Mesenchymal stem cell (in vitro differentiated cells and primary cell): ENCODE measurements around the gene CCL21.

Source experiments
- DNase-seq: peaks from one replicate; pipeline ENCODE4 v3.0.0-alpha.2; 2013
- H2AFZ ChIP-seq: one replicate; pipeline ENCODE4 v1.6.1; 2013; ENCODE audit warnings: low read depth, mild to moderate bottlenecking, control low read depth, inconsistent platforms, low read length, moderate library complexity
- H2AK5ac ChIP-seq: 2 replicates; pipeline ENCODE4 v1.6.1; 2013; ENCODE audit warnings: low read length, moderate library complexity, mild to moderate bottlenecking, inconsistent platforms; ENCODE audit not compliant: severe bottlenecking
- H2BK120ac ChIP-seq: one replicate; pipeline ENCODE4 v1.6.1; 2013; ENCODE audit warnings: low read depth, mild to moderate bottlenecking, inconsistent platforms, low read length, moderate library complexity
- H2BK12ac ChIP-seq, 2 experiments: one replicate each; pipeline ENCODE4 v1.6.1; 2013; ENCODE audit warnings: inconsistent platforms in 2 of 2, low read length in 2 of 2, mild to moderate bottlenecking in 2 of 2, moderate library complexity in 2 of 2, control low read depth in 1 of 2
- H2BK15ac ChIP-seq: one replicate; pipeline ENCODE4 v1.6.1; 2013; ENCODE audit warnings: mild to moderate bottlenecking, low read depth, inconsistent platforms; ENCODE audit not compliant: poor library complexity, severe bottlenecking
- H2BK5ac ChIP-seq: 2 replicates; pipeline ENCODE4 v1.6.1; 2013; ENCODE audit warnings: low read depth, mild to moderate bottlenecking, low read length, control low read depth, inconsistent platforms; ENCODE audit not compliant: poor library complexity, severe bottlenecking
- H3K14ac ChIP-seq, 2 experiments: one replicate each; pipeline ENCODE4 v1.6.1; 2013; ENCODE audit warnings: inconsistent platforms in 2 of 2, low read length in 2 of 2, control low read depth in 1 of 2, mild to moderate bottlenecking in 1 of 2, moderate library complexity in 1 of 2
- H3K18ac ChIP-seq, 2 experiments: one replicate each; pipeline ENCODE4 v1.6.1; 2013; ENCODE audit warnings: inconsistent platforms in 2 of 2, low read length in 2 of 2, control low read depth in 1 of 2, low read depth in 1 of 2, mild to moderate bottlenecking in 1 of 2
- H3K23ac ChIP-seq, 2 experiments: one replicate each; pipeline ENCODE4 v1.6.1; 2013; ENCODE audit warnings: inconsistent platforms in 2 of 2, low read length in 2 of 2, mild to moderate bottlenecking in 2 of 2, moderate library complexity in 2 of 2, control low read depth in 1 of 2
- H3K27ac ChIP-seq: 2 replicates; pipeline ENCODE4 v1.5.1; 2013; ENCODE audit warnings: mild to moderate bottlenecking, moderate library complexity, low read length, control low read depth, inconsistent platforms; ENCODE audit not compliant: poor library complexity, severe bottlenecking
- H3K27me3 ChIP-seq, 2 experiments: 2 replicates each; pipeline versions ENCODE4 v1.6.1 to v1.7.0; 2013; ENCODE audit warnings: low read length in 2 of 2, mild to moderate bottlenecking in 2 of 2, moderate library complexity in 2 of 2, control low read depth in 1 of 2, inconsistent platforms in 1 of 2; ENCODE audit not compliant: control insufficient read depth in 1 of 2, insufficient read depth in 1 of 2
- H3K36me3 ChIP-seq, 2 experiments: 2 replicates each; pipeline versions ENCODE4 v1.6.1 to v1.7.0; 2013; ENCODE audit warnings: low read length in 2 of 2, control low read depth in 1 of 2, inconsistent platforms in 1 of 2, low read depth in 1 of 2, mild to moderate bottlenecking in 1 of 2; ENCODE audit not compliant: insufficient read depth in 2 of 2, control insufficient read depth in 1 of 2
- H3K4ac ChIP-seq, 2 experiments: one replicate each; pipeline ENCODE4 v1.6.1; 2013; ENCODE audit warnings: inconsistent platforms in 2 of 2, low read length in 2 of 2, mild to moderate bottlenecking in 2 of 2, moderate library complexity in 2 of 2, control low read depth in 1 of 2, low read depth in 1 of 2
- H3K4me1 ChIP-seq: 2 replicates; pipeline ENCODE4 v1.6.1; 2013; ENCODE audit warnings: low read depth, low read length, control low read depth; ENCODE audit not compliant: control insufficient read depth, insufficient read depth
- H3K4me2 ChIP-seq: 2 replicates; pipeline ENCODE4 v1.6.1; 2013; ENCODE audit warnings: low read length, mild to moderate bottlenecking, inconsistent platforms; ENCODE audit not compliant: poor library complexity, severe bottlenecking
- H3K4me3 ChIP-seq, 2 experiments: 2 replicates each; pipeline versions ENCODE4 v1.5.1 to v1.7.0; 2013; ENCODE audit warnings: low read length in 2 of 2, mild to moderate bottlenecking in 2 of 2, control low read depth in 1 of 2, low read depth in 1 of 2; ENCODE audit not compliant: insufficient read depth in 1 of 2
- H3K79me1 ChIP-seq: replicated peaks from 2 replicates; pipeline ENCODE4 v1.6.1; 2013; ENCODE audit warnings: mild to moderate bottlenecking, control low read depth, low read length, inconsistent platforms; ENCODE audit not compliant: poor library complexity, severe bottlenecking
- H3K9ac ChIP-seq: 2 replicates; pipeline ENCODE4 v1.7.0; 2013; ENCODE audit warnings: mild to moderate bottlenecking, low read length, moderate library complexity
- H3K9me3 ChIP-seq: 2 replicates; pipeline ENCODE4 v1.7.0; 2013; ENCODE audit warnings: mild to moderate bottlenecking, low read length; ENCODE audit not compliant: control insufficient read depth
- H4K8ac ChIP-seq: one replicate; pipeline ENCODE4 v1.6.1; 2013; ENCODE audit warnings: inconsistent platforms, mild to moderate bottlenecking, low read length, moderate library complexity
- H4K91ac ChIP-seq: one replicate; pipeline ENCODE4 v1.6.1; 2013; ENCODE audit warnings: mild to moderate bottlenecking, low read length, inconsistent platforms
- WGBS: methylation state at CpG from one replicate; pipeline ENCODE4 v1.1.7; 2013; ENCODE audit warnings: mixed read lengths; 5-methylcytosine and 5-hydroxymethylcytosine counted together

CCL21 gene

GRCh38 chr9:34687276-34688030 is 22.5 kb downstream of the CCL21 start:
- Histone ChIP-seq H2AK5ac (no peak overlapping the region), H3K9ac (no peak overlapping the region), H4K8ac (no peak overlapping the region), H3K79me1 (no peaks in the 10 kb centered on the region), H4K91ac (no peak overlapping the region), H3K4me3 (no peak overlapping the region), H2BK15ac (no peak overlapping the region), H3K4me2 (no peak overlapping the region), H3K18ac (no peak overlapping the region), H2AFZ (no peak overlapping the region), H3K4me1 (no peaks in the 10 kb centered on the region), H2BK5ac (no peak overlapping the region), H3K27ac (no peak overlapping the region), H3K36me3 (no peaks in the 10 kb centered on the region), H3K9me3 (no peaks in the 10 kb centered on the region), H2BK120ac (no peak overlapping the region), H3K23ac (no peak overlapping the region), H3K27me3 (peaks cover 0 to 6% of the 10 kb centered on the region in 2 experiments), H3K4ac (no peak overlapping the region), H2BK12ac (no peak overlapping the region), H3K14ac (no peak overlapping the region)
- WGBS = 89% methylated on average over 9 of the region's 10 CpGs
- no peak for DNase-seq

GRCh38 chr9:34686732-34687131 is 23.2 kb downstream of the CCL21 start:
- H3K4ac ChIP-seq = no peak overlapping the region
- no peak overlapping the region for H3K27ac ChIP-seq
- no peak overlapping the region for H3K4me3 ChIP-seq
- no peak overlapping the region for H2BK5ac ChIP-seq
- no peak overlapping the region for H2AK5ac ChIP-seq
- no peak overlapping the region for H3K14ac ChIP-seq
- H2BK15ac ChIP-seq = no peak overlapping the region
- no peak overlapping the region for H3K23ac ChIP-seq
- no peaks in the 10 kb centered on the region for H3K4me1 ChIP-seq
- no peaks in the 10 kb centered on the region for H3K9me3 ChIP-seq
- H3K79me1 ChIP-seq = no peaks in the 10 kb centered on the region
- H2BK12ac ChIP-seq = no peak overlapping the region
- H3K9ac ChIP-seq = no peak overlapping the region
- no peaks in the 10 kb centered on the region for H3K36me3 ChIP-seq
- H4K8ac ChIP-seq = no peak overlapping the region
- no peak overlapping the region for H2AFZ ChIP-seq
- no peak overlapping the region for H3K18ac ChIP-seq
- H3K4me2 ChIP-seq = no peak overlapping the region
- no peak overlapping the region for H2BK120ac ChIP-seq
- H4K91ac ChIP-seq = no peak overlapping the region
- 75% methylated on average over 1 of the region's 1 CpG for WGBS
- peaks cover 0 to 4% of the 10 kb centered on the region in 2 experiments for H3K27me3 ChIP-seq
- DNase-seq = no peak

- 91% methylated on average over 5 of the region's 5 CpGs for WGBS
- Histone ChIP-seq H2BK5ac (no peak overlapping the region), H3K9ac (peak overlapping the region; percentile 23), H2AFZ (no peak overlapping the region), H3K4me1 (no peaks in the 10 kb centered on the region), H3K4me3 (peak overlapping the region in 1 of 2 experiments; percentile 51), H2BK12ac (no peak overlapping the region), H3K36me3 (peaks cover 0 to 1% of the 10 kb centered on the region in 2 experiments), H4K8ac (no peak overlapping the region), H2AK5ac (no peak overlapping the region), H3K9me3 (no peaks in the 10 kb centered on the region), H3K14ac (no peak overlapping the region), H3K4ac (no peak overlapping the region), H3K23ac (no peak overlapping the region), H3K79me1 (no peaks in the 10 kb centered on the region), H4K91ac (no peak overlapping the region), H2BK15ac (no peak overlapping the region), H2BK120ac (no peak overlapping the region), H3K27me3 (peaks cover 0 to 4% of the 10 kb centered on the region in 2 experiments), H3K4me2 (no peak overlapping the region), H3K18ac (no peak overlapping the region), H3K27ac (no peak overlapping the region)
- no peak for DNase-seq
Measured at GRCh38 chr9:34686231-34686630, 23.7 kb downstream of the CCL21 start.

GRCh38 chr9:34685591-34685990 is 24.3 kb downstream of the CCL21 start:
- Histone ChIP-seq H3K4me3 (peak overlapping the region in 1 of 2 experiments; percentile 51), H3K27ac (no peak overlapping the region), H2BK15ac (no peak overlapping the region), H3K23ac (no peak overlapping the region), H3K79me1 (no peaks in the 10 kb centered on the region), H2BK5ac (no peak overlapping the region), H3K9me3 (no peaks in the 10 kb centered on the region), H2BK12ac (no peak overlapping the region), H3K9ac (peak overlapping the region; percentile 23), H3K27me3 (peaks cover 0 to 4% of the 10 kb centered on the region in 2 experiments), H3K18ac (no peak overlapping the region), H3K14ac (no peak overlapping the region), H3K4me1 (no peaks in the 10 kb centered on the region), H3K36me3 (peaks cover 0 to 6% of the 10 kb centered on the region in 2 experiments), H2AFZ (no peak overlapping the region), H2BK120ac (no peak overlapping the region), H3K4ac (no peak overlapping the region), H3K4me2 (no peak overlapping the region), H4K8ac (no peak overlapping the region), H2AK5ac (no peak overlapping the region), H4K91ac (no peak overlapping the region)
- WGBS = 58% methylated on average over 4 of the region's 4 CpGs
- DNase-seq = no peak
